Dendritic cell treated with granulocyte-macrophage colony-stimulating factor and Interleukin-4, amounts not matched to agents 40 ng/mL and 50 ng/mL, for 4 days (primary cell): ENCODE results near the gene JHY.
"Not testable (repeated sequence)": the region's sequence is repeated elsewhere in the genome, so short reads cannot be mapped to it uniquely, and the experiment has no call there.

ENCODE experiments used
- H3K27ac Mint-ChIP-seq: one replicate; pipeline ENCODE4 v1.8.0; 2022; ENCODE audit warnings: mild to moderate bottlenecking, mixed read lengths
- H3K27me3 Mint-ChIP-seq: one replicate; pipeline ENCODE4 v1.8.0; 2022; ENCODE audit warnings: mild to moderate bottlenecking, mixed read lengths
- H3K36me3 Mint-ChIP-seq: one replicate; pipeline ENCODE4 v1.8.0; 2022; ENCODE audit warnings: low read depth, mixed read lengths
- H3K4me1 Mint-ChIP-seq: one replicate; pipeline ENCODE4 v1.8.0; 2022; ENCODE audit warnings: low read depth, mixed read lengths
- H3K4me3 Mint-ChIP-seq: one replicate; pipeline ENCODE4 v1.8.0; 2022; ENCODE audit warnings: mild to moderate bottlenecking, moderate library complexity, mixed read lengths
- H3K9me3 Mint-ChIP-seq: one replicate; pipeline ENCODE4 v1.8.0; 2022; ENCODE audit warnings: mixed read lengths
- intact Hi-C: fragments of 100-400 bp; cut with micrococcal nuclease; formaldehyde crosslinking; loops from one replicate; pipeline ENCODE4 v1.15.0; 2022

Gene JHY

DNA sequence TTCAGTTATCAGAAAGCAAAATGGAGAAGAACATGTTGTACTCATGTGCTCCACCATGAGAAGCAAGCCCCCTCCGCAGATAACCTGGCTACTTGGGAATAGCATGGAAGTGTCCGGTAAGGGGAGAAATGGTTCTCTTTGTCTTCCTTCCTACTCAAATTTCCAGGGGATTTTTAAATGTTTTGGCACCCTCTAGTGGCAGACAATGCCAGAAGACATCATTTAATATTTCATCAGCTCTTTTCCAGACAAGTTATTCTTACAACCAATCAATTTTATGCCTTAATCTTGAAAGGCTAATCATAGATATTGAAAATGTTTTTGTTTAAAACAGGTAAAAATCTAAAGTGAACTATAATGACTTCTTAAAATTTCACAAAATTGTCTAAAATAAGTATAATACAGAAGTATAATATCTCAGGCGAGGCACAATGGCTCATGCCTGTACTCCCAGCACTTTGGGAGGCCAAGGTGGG is 28.6 kb upstream of the JHY start:
- Mint-ChIP-seq H3K4me1 (peaks cover 50% of the 10 kb centered on the region), H3K9me3 (no peaks in the 10 kb centered on the region), H3K27me3 (no peaks in the 10 kb centered on the region), H3K4me3 (no peak overlapping the region), H3K27ac (no peak overlapping the region), H3K36me3 (no peaks in the 10 kb centered on the region)
- intact Hi-C loops: loop anchor here (1.0 to 2.0 kb wide), 2 partner anchors 58 to 221 kb away; no protein-coding TSS in a partner anchor

DNA sequence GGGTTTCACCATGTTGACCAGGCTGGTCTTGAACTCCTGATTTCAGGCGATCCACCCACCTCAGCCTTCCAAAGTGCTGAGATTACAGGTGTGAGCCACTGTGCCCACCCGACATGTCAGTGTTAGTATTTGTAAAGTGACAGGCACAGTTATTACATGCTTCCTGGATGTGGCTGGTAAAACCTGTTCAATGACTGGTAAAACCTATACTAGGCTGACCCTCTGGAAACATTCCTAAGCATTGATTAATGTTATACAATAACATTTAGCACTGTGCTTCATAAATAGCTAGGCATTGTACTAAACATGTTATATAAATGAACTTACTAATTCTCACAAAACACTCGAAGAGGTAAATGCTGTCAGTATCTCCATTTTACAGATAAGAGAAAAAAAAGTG is 20.9 kb upstream of the JHY start:
- Mint-ChIP-seq H3K4me3 (no peak overlapping the region), H3K27ac (no peak overlapping the region), H3K36me3 (no peaks in the 10 kb centered on the region), H3K4me1 (peaks cover 33% of the 10 kb centered on the region), H3K27me3 (peaks cover 4% of the 10 kb centered on the region), H3K9me3 (no peaks in the 10 kb centered on the region)
- intact Hi-C loops: no loop called here

DNA sequence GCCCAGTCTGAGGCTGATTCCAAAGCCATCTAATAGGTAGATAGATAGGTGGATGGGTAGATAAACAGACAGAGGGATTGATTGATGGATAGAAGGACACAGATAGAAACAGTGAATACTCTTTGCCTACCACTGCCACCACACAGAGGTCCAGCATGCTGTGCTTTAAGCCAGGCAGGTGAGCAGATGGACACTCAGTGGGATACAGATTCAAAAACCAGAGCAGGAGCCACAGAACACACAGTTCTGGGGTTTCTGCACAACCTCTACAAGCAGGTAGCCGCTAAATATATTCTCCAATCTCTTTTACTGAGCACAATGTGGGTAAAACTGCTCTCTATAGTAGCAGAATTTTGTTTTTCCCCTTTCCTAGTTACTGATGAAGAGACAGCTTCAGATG is 20.5 kb upstream of the JHY start:
- no peaks in the 10 kb centered on the region for H3K9me3 Mint-ChIP-seq
- H3K36me3 Mint-ChIP-seq: no peaks in the 10 kb centered on the region
- peaks cover 4% of the 10 kb centered on the region for H3K27me3 Mint-ChIP-seq
- H3K4me3 Mint-ChIP-seq: no peak overlapping the region
- H3K27ac Mint-ChIP-seq: no peak overlapping the region
- intact Hi-C loops: no loop called here
- H3K4me1 Mint-ChIP-seq: peaks cover 29% of the 10 kb centered on the region

DNA sequence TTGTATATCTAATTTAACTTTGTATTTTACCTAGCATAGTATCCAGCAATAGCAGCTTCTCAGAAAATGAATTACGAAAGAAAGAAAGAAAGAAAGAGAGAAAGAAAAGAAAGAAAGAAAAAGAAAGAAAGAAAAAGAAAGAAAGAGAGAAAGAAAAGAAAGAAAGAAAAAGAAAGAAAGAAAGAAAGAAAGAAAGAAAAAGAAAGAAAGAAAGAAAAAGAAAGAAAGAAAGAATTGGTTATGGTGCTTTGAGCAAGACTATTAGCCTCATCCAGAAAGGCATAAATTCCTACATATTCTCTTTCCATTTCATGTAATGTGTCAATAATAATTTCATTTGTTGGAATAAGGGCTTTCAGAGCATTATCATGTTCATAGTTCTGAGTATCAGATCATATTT is 19.4 kb upstream of the JHY start:
- not testable (repeated sequence) for H3K9me3 Mint-ChIP-seq, H3K27ac Mint-ChIP-seq, H3K36me3 Mint-ChIP-seq, H3K4me3 Mint-ChIP-seq, H3K27me3 Mint-ChIP-seq
- peaks cover 22% of the 10 kb centered on the region for H3K4me1 Mint-ChIP-seq
- intact Hi-C loops: loop anchor here (1.0 kb wide), 2 partner anchors 160 to 191 kb away; no protein-coding TSS in a partner anchor

GRCh38 chr11:122863704-122864326 is 18.7 kb upstream of the JHY start:
- intact Hi-C loops: loop anchor here (1.0 kb wide), 2 partner anchors 159 to 190 kb away; no protein-coding TSS in a partner anchor
- Mint-ChIP-seq H3K27me3 (peaks cover 4% of the 10 kb centered on the region), H3K9me3 (no peaks in the 10 kb centered on the region), H3K4me1 (peaks cover 22% of the 10 kb centered on the region), H3K4me3 (no peak overlapping the region), H3K36me3 (no peaks in the 10 kb centered on the region), H3K27ac (no peak overlapping the region)

- Mint-ChIP-seq H3K27ac (peak overlapping the region; percentile 83), H3K27me3 (peaks cover 4% of the 10 kb centered on the region), H3K36me3 (no peaks in the 10 kb centered on the region), H3K4me3 (peak overlapping the region; percentile 68), H3K9me3 (no peaks in the 10 kb centered on the region), H3K4me1 (peaks cover 22% of the 10 kb centered on the region)
- intact Hi-C loops: no loop called here
These were observed 18.0 kb upstream of the JHY start for GRCh38 chr11:122864386-122865115.

- Mint-ChIP-seq H3K4me1 (peaks cover 17% of the 10 kb centered on the region), H3K9me3 (no peaks in the 10 kb centered on the region), H3K27me3 (no peaks in the 10 kb centered on the region), H3K27ac (no peak overlapping the region), H3K4me3 (no peak overlapping the region), H3K36me3 (no peaks in the 10 kb centered on the region)
- intact Hi-C loops: no loop called here
These were observed 12.9 kb upstream of the JHY start for GRCh38 chr11:122869622-122870021.

DNA sequence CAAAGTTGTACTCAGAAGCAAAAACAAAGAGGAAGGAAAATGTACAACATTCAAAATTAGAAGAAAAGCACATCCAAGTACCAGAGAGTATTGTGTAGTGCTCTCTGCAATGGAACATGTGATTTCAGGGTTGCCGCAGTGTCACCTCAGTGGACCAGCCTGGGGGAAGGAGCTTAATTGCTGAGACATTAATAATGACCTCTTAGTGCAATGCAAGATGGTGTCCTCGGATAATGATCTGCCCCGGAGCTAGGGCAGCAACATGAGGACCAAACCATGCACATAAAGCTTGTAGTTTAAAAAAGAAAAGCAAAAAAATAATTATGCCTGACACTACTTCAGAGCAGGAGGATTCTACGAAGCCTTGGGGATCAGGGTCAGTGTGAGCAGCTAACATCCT is 11.3 kb upstream of the JHY start:
- H3K9me3 Mint-ChIP-seq: no peaks in the 10 kb centered on the region
- intact Hi-C loops: no loop called here
- H3K36me3 Mint-ChIP-seq: no peaks in the 10 kb centered on the region
- no peaks in the 10 kb centered on the region for H3K4me1 Mint-ChIP-seq
- H3K27me3 Mint-ChIP-seq: no peaks in the 10 kb centered on the region
- H3K27ac Mint-ChIP-seq: no peak overlapping the region
- no peak overlapping the region for H3K4me3 Mint-ChIP-seq

GRCh38 chr11:122872046-122872445 is 10.5 kb upstream of the JHY start:
- Mint-ChIP-seq H3K36me3 (no peaks in the 10 kb centered on the region), H3K27me3 (no peaks in the 10 kb centered on the region), H3K4me1 (no peaks in the 10 kb centered on the region), H3K9me3 (no peaks in the 10 kb centered on the region), H3K27ac (no peak overlapping the region), H3K4me3 (no peak overlapping the region)
- intact Hi-C loops: no loop called here

DNA sequence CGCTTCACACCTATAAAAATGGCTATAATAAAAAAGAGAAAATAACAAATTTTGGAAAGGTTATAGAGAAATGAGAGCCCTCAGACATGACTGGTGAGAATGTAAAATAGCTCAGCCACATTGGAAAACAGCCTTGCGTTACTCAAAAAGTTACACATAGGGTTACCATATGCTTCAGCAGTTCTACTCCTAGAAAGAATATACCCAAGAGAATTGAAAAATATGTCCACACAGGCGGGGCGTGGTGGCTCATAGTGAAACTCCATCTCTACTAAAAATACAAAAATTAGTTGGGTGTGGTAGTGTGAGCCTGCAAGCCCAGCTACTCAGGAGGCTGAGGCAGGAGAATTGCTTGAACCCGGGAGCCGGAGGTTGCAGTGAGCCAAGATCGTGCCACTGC is 7.6 kb upstream of the JHY start:
- Mint-ChIP-seq H3K27ac (no peak overlapping the region), H3K36me3 (no peaks in the 10 kb centered on the region), H3K4me1 (peaks cover 3% of the 10 kb centered on the region), H3K4me3 (no peak overlapping the region), H3K9me3 (no peaks in the 10 kb centered on the region), H3K27me3 (peaks cover 6% of the 10 kb centered on the region)
- intact Hi-C loops: no loop called here

DNA sequence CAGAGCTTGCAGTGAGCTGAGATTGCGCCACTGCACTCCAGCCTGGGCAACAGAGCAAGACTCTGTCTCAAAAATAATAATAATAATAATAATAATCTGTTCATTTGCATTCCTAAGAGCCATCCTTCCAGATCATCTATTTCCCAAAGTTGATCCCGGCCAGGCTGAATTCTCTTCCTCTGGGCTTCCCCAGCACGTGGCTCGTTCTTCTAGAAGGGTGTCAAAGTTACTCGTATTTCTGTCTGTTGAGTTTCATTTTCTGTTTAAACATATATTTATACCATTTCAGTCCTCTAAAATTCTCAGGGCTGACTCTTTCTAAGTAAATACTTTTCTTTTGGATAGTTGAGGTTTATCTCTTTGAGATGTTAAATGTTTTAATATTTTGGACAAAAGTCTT is 4.8 kb upstream of the JHY start:
- H3K4me3 Mint-ChIP-seq: no peak overlapping the region
- H3K27ac Mint-ChIP-seq: no peak overlapping the region
- H3K9me3 Mint-ChIP-seq: no peaks in the 10 kb centered on the region
- peaks cover 13% of the 10 kb centered on the region for H3K4me1 Mint-ChIP-seq
- peaks cover 22% of the 10 kb centered on the region for H3K27me3 Mint-ChIP-seq
- intact Hi-C loops: no loop called here
- no peaks in the 10 kb centered on the region for H3K36me3 Mint-ChIP-seq

GRCh38 chr11:122879785-122880184 is 2.8 kb upstream of the JHY start:
- Mint-ChIP-seq H3K9me3 (no peaks in the 10 kb centered on the region), H3K27me3 (peaks cover 26% of the 10 kb centered on the region), H3K4me3 (no peak overlapping the region), H3K36me3 (no peaks in the 10 kb centered on the region), H3K27ac (no peak overlapping the region), H3K4me1 (peaks cover 21% of the 10 kb centered on the region)
- intact Hi-C loops: no loop called here

DNA sequence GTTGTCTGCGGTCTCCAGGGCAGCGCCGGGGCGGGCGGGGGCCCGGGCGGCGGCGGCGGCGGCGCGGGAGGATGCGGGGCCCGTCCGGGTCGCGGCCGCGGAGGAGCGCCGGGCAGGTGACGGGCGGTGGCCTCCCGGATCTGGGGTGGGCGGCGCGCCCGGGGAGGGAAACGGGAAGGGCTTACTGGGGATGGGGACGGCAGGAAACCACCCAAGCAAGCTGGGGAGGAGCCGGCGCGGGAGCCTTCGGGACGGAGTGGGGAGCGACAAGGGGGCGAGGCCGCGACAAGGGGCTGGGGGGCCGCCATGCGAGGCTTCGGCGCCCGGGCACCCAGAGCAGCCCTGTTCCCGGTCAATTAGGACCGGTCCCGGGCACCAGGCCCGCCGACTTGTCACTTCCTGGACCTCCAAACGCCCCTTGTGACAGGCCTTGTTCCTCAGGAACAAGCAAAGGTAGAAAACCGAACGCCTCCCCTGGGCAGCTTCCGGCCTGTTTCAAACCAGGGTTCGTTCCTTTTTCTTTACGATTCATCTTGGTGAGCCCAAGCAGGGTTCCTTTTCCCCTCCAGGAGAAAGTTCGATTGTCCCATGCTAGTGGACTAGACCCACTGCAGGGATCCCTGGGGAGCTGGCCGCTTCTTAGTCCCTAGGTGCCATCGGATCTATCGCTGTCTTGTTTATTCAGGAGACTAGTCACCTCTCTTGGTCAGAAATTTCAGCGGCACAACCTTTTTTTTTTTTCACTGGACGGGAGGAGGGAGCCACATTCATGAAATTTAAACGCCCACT is 492 bp downstream of the JHY start:
- peaks cover 21% of the 10 kb centered on the region for H3K4me1 Mint-ChIP-seq
- H3K9me3 Mint-ChIP-seq: no peaks in the 10 kb centered on the region
- H3K27me3 Mint-ChIP-seq: peaks cover 26% of the 10 kb centered on the region
- intact Hi-C loops: no loop called here
- H3K36me3 Mint-ChIP-seq: no peaks in the 10 kb centered on the region
- H3K4me3 Mint-ChIP-seq: peak overlapping the region; percentile 81
- H3K27ac Mint-ChIP-seq: peak overlapping the region; percentile 88

DNA sequence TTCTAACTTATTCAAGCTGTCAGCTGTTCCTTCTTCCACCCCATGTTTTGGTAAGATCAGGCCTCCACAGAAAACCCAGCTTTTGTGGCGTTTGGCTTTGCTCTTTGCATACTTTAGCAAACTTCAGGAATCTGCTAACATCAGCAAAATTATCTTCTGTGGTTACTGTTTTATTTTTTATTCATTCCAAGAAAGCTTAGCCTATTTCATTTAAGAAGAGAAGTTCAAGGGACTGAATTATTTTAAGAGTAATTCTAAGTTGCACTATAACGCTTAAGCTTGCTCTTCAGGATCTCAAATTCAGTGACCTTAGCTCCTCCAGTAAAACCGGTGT is 1.1 kb downstream of the JHY start:
- intact Hi-C loops: no loop called here
- peaks cover 21% of the 10 kb centered on the region for H3K4me1 Mint-ChIP-seq
- no peaks in the 10 kb centered on the region for H3K36me3 Mint-ChIP-seq
- H3K9me3 Mint-ChIP-seq: no peaks in the 10 kb centered on the region
- peak overlapping the region; percentile 81 for H3K4me3 Mint-ChIP-seq
- peak overlapping the region; percentile 88 for H3K27ac Mint-ChIP-seq
- peaks cover 26% of the 10 kb centered on the region for H3K27me3 Mint-ChIP-seq
